NCI-H1694 treated with DMSO at 0.1 percent for 48 hours (cell line): ENCODE results near the gene RBM44.
"Not testable (repeated sequence)": the region's sequence is repeated elsewhere in the genome, so short reads cannot be mapped to it uniquely, and the experiment has no call there.

ENCODE experiments used
- DNase-seq: peaks from one replicate; lab custom pipeline; 2025; lab: John Stamatoyannopoulos, UW

Gene RBM44

DNA sequence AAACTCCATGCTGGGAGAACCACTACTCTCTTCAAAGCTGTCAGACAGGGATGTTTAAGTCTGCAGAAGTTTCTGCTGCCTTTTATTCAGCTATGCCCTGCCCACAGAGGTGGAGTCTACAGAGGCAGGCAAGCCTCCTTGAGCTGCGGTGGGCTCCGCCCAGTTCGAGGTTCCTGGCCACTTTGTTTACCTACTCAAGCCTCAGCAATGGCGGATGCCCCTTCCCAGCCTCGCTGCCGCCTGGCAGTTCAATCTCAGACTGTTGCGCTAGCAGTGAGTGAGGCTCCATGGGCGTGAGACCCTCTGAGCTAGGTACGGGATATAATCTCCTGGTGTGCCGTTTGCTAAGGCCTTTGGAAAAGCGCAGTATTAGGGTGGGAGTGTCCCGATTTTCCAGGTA, 50.4 kb downstream of the RBM44 start:
- DNase-seq: not testable (repeated sequence)

- no peak for DNase-seq
Observed at GRCh38 chr2:237854295-237854694, 55.7 kb downstream of the RBM44 start.

GRCh38 chr2:237857791-237858190, 59.2 kb downstream of the RBM44 start:
- no peak for DNase-seq

DNA sequence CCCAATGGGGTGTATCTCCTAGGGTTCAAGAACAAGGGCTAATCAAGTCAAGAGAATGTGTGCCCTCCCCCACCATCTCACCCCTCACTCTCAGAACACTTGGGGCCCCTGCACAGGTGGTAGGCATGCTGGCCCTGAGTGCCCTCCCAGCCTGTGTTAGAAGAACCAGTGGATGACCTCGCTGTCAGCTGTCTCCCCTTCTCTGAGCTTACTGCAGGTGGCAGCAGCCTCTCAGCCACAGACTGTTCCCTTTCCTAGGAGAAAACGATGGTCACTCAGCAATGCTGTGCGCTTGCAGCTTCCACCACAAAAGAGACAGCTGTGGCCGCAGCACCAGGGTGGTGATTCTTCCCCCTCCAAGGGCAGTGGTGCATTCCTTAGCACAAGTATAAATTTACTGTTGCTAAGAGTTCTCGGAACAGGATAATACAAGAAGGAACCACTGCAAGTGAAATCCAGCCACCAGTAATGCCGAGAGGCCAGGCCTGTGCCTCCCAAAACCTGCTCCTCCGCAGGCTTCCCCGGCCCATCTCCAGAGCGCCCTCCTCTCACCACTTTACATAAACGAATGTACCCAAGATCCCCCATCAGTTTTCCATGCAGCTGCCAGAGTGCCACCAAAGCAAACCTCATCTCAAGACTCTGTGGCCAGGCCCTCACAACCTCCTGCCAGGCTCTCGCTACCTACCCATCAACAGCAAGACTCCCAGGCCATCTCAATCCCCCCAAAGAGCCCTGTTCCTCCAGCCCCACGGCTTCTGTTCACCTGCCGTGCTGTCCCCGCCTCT, 59.9 kb downstream of the RBM44 start:
- peak; percentile 62 for DNase-seq

GRCh38 chr2:237859082-237859433, 60.5 kb downstream of the RBM44 start:
- DNase-seq: no peak

GRCh38 chr2:237859533-237860272, 61.1 kb downstream of the RBM44 start, which contains the start of gene RAMP1:
Gene RAMP1, plus strand, starts transcription at chr2:237859623. Its CDS starts 53 bp downstream, at chr2:237859676.
- peak; percentile 83 for DNase-seq

- no peak for DNase-seq
Observed at GRCh38 chr2:237860273-237860935, 61.8 kb downstream of the RBM44 start.

GRCh38 chr2:237861875-237862527, 63.4 kb downstream of the RBM44 start:
- DNase-seq: no peak

DNA sequence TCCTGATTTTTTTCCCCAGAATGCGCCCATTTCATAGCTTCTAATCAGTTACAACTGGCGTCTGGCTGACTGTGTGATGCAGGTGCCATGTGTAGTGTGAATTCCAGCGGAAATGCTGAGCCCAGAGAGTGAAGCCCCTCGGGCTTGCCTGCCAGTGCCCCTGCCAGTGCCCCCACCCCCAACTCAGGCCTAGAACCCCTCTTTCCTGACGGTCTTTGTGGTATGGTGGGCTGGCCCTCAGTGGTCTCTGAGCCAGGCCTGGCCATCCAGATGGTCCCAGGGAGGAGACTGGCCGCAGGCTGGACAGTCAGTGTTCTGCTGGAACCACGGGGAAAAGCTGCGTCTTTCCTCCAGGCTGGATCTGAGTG, 63.9 kb downstream of the RBM44 start:
- no peak for DNase-seq

DNA sequence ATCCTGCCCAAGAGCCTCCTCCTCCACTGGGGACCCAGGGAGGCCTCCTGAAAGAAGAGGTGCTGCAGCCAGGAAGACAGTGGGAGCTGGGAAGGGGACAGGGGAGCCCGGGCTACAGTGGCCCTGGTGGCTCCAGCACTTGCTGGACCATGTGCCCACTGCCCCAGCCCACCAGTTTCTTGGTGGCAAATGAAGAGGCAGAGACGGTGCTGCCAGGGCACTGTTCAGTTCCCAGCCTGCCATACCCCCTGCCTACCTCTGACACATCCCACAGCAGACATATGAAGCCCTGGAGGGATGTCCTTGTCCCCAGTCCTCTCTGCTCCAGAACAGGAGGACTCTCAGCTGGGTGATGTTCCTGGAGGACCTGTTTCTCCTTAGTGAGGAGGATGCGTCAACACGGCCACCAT, 64.5 kb downstream of the RBM44 start:
- no peak for DNase-seq

- DNase-seq: no peak
Observed at GRCh38 chr2:237863689-237864443, 65.3 kb downstream of the RBM44 start.

DNA sequence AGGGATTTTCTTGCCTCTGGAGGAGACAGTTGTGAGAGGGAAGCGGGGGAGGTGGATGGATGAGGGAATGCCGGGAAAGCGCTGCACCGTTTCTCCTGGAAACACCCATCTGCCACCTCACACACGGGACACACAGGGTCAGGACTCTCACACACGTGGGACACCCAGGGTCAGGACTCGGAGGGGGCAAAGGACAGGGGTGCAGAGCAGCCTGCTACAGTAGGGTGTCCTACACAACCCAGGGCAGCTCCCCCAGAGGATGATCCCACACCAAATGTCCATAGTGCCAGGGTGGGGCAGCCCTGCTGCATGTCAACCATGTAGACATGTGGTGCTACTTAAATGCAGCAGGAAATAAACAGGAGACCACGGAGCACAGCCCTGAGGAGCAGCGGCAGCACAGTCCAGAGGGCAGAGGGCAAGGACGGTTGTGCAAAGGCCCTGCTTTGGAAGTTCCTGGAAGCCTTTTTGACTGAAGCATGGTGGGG, 65.9 kb downstream of the RBM44 start:
- DNase-seq: no peak

GRCh38 chr2:237864940-237865622, 66.5 kb downstream of the RBM44 start:
- DNase-seq: no peak

- no peak for DNase-seq
Observed at GRCh38 chr2:237865623-237866041, 67.1 kb downstream of the RBM44 start.

DNA sequence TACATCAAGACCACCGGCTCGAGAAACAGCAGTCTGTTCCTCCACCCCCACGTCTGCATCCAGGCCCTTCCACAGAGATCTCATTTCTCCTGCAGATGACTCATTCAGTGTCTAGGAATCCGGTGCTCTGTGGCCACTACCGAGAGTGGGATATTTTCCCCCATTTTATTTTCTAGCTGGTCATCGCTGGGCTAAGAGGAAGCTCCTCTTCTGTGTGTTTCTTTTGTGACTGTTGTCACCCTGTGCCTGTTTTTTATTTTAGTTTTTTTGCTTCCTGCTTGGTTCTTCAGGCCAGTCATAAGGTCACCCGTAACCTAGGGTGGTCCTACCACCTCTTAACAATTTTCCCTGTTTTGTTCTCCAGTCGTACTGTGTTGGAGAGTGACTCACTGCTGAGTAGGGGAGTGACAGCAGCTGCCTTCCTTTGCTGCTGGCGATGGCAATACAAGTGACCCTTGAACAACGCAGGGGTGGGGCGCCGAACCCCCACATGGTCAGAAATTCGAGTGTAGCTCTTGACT, 67.6 kb downstream of the RBM44 start:
- DNase-seq: no peak

DNA sequence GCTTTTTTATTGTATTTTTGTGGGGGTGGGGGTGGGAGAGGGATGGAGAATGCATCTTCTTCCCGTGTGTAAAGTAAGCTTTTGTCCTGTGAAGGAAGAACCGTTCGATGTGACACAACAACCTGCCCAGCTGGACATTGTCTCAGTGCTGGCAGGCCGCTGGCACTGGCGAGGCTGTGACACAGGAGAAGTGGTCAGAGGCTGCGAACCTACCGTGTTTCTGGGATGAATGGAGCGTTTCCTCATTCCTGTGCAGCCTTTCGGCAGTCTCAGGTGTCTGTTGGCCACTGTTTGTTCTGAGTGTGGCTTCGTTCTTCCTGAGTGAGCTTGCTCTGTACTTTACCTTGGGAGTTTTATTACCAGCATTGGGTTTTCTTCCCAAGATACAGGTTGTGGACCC, 68.9 kb downstream of the RBM44 start:
- DNase-seq: no peak

GRCh38 chr2:237868074-237868473, 69.5 kb downstream of the RBM44 start:
- not testable (repeated sequence) for DNase-seq

GRCh38 chr2:237868631-237869342, 70.2 kb downstream of the RBM44 start:
- no peak for DNase-seq

GRCh38 chr2:237869343-237870102, 70.9 kb downstream of the RBM44 start:
- no peak for DNase-seq
